Kidney (tissue), 14 donors: ENCODE results near the gene RSPH6A. TPM values are rescaled to one million over a fixed set of nuclear protein-coding genes. Genes with fewer than 3 reads are reported as not detected.

ENCODE experiments used
- DNase-seq, 5 donors: peaks; one replicate each; pipeline ENCODE4 v3.0.0-alpha.2; 2013 to 2020
- FAIRE-seq: peaks from 2 replicates; lab custom pipeline; 2012; peaks lifted over from hg19 to GRCh38; lab: Jason Lieb, UNC
- H3K27ac ChIP-seq, 2 donors: one replicate each; pipeline ENCODE4 v1.7.0; 2013; ENCODE audit warnings: low read depth in 2 of 2, low read length in 2 of 2, inconsistent platforms in 1 of 2
- H3K27me3 ChIP-seq: one replicate; pipeline ENCODE4 v1.7.1; 2013; ENCODE audit warnings: low read length, inconsistent platforms; ENCODE audit not compliant: control insufficient read depth, insufficient read depth
- H3K36me3 ChIP-seq, 3 donors: one replicate each; pipeline versions ENCODE4 v1.7.0 to v1.7.1; 2013; ENCODE audit warnings: low read length in 3 of 3, control low read depth in 1 of 3, inconsistent platforms in 1 of 3; ENCODE audit not compliant: insufficient read depth in 3 of 3, control insufficient read depth in 2 of 3
- H3K4me1 ChIP-seq, 3 donors: one replicate each; pipeline versions ENCODE4 v1.7.0 to v1.7.1; 2013; ENCODE audit warnings: low read length in 3 of 3, inconsistent platforms in 1 of 3, low read depth in 1 of 3; ENCODE audit not compliant: control insufficient read depth in 2 of 3, insufficient read depth in 2 of 3
- H3K4me3 ChIP-seq, 3 donors: one replicate each; pipeline versions ENCODE4 v1.7.0 to v1.8.1; 2013; ENCODE audit warnings: low read length in 3 of 3, control low read depth in 1 of 3, inconsistent platforms in 1 of 3
- H3K9ac ChIP-seq, 3 donors: one replicate each; pipeline versions ENCODE4 v1.7.0 to v1.7.1; 2013; ENCODE audit warnings: low read length in 3 of 3, control low read depth in 1 of 3, inconsistent platforms in 1 of 3
- H3K9me3 ChIP-seq, 3 donors: one replicate each; pipeline versions ENCODE4 v1.7.0 to v1.7.1; 2013; ENCODE audit warnings: low read length in 3 of 3, control low read depth in 1 of 3, inconsistent platforms in 1 of 3; ENCODE audit not compliant: control insufficient read depth in 2 of 3, insufficient read depth in 1 of 3
- CTCF ChIP-seq: IDR thresholded peaks from 3 replicates; pipeline ENCODE4 v1.5.1; 2012; ENCODE audit warnings: mild to moderate bottlenecking, moderate library complexity, borderline replicate concordance; ENCODE audit not compliant: insufficient read depth; ENCODE audit errors: extremely low read depth
- intact Hi-C: fragments of 100-400 bp; cut with DNase I; formaldehyde crosslinking; loops from one replicate; pipeline ENCODE4 v1.11.1; 2022
- polyA plus RNA-seq: library from polyadenylated mRNA; stranded (reverse); fragments of 350-450 nt; fragmentation: Illumina TruSeq; extraction: RNeasy Lipid Tissue Mini Kit (QIAGEN cat#74804); gene quantifications from one replicate; pipeline ENCODE4 v1.2.3, GENCODE V29; 2014; ENCODE audit warnings: low read depth, low replicate concordance; ENCODE audit not compliant: insufficient read depth
- total RNA-seq: library from RNA; stranded (reverse); fragmentation: NEBNext Ultra II Directional; extraction: Animal tissue kit (Norgen Biotek cat#: 25700); gene quantifications from one replicate; pipeline ENCODE4 v1.2.1, GENCODE V29; 2021
- donor health status: control.
- donor health status: control.
- donor health status: control.
- donor health status: control.
- donor health status: control.
- donor health status: DM: yes; HTN: yes; CAD: no.
- donor health status: Normal renal cell carcinoma (clear cell type).

RSPH6A gene
- total and polyA plus RNA-seq, 2 donors from 2014 or later, result 0.13 TPM; not detected in 1

- DNase-seq (peak; percentile 97 to 98 (median 97)), FAIRE-seq (peak; percentile 89)
- Histone ChIP-seq H3K9me3 (no peaks in the 10 kb centered on the region), H3K36me3 (peaks cover 0 to 4% (median 2%) of the 10 kb centered on the region in 3 donors), H3K27ac (no peak overlapping the region), H3K27me3 (no peaks in the 10 kb centered on the region), H3K9ac (no peak overlapping the region), H3K4me1 (no peaks in the 10 kb centered on the region), H3K4me3 (no peak overlapping the region)
- intact Hi-C loops, result no loop called here
- peak; percentile 89 for TF ChIP-seq CTCF
Observed at GRCh38 chr19:45817010-45817724, 2.1 kb upstream of the RSPH6A start.

GRCh38 chr19:45816236-45817009 is 1.3 kb upstream of the RSPH6A start:
- Histone ChIP-seq H3K27ac (no peak overlapping the region), H3K9ac (no peak overlapping the region), H3K27me3 (no peaks in the 10 kb centered on the region), H3K9me3 (no peaks in the 10 kb centered on the region), H3K4me3 (no peak overlapping the region), H3K36me3 (peaks cover 0 to 3% (median 2%) of the 10 kb centered on the region in 3 donors), H3K4me1 (no peaks in the 10 kb centered on the region)
- no peak for TF ChIP-seq CTCF
- intact Hi-C loops, result no loop called here
- FAIRE-seq, result no peak
- DNase-seq, result peak in 2 of 5 donors; percentile 21 to 85

DNA sequence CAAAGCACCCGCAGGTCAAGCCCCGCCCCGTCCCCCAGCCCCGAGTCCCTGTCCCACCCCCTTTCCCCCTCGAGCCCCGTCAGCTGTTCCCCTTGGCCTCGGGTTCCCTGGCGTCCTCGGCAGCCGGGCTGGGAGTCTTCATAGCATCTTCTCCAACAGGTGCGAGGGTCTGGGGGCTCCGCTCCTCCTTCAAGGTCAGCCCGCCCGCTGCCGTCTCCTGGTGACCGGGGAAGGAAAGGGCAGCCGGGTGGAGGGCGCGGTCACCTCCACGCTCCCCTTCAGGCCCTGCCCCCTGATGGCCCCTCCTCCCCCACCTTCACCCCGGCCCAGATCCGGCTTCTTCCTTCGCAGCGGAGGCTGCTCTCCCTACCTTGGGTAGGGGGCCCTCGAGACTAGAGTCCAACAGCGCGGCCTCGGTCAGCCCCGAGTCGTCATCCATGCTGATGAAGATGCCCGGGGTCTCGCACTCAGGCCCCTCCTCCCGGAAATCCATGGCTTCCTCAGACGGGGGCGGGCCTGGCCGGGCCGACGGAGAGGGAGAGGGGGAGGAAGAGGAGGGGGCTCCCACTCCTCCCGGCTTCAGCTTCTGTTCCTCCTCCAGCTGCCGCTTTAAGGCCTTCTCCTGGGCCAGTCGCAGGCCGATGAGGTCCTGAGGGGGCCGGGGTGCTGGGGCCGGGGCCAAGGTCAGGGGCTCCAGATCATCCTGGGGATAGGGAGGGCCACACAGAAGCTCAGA is 541 bp upstream of the RSPH6A start:
- Histone ChIP-seq H3K9ac (no peak overlapping the region), H3K9me3 (no peaks in the 10 kb centered on the region), H3K4me3 (no peak overlapping the region), H3K27ac (no peak overlapping the region), H3K4me1 (no peaks in the 10 kb centered on the region), H3K27me3 (no peaks in the 10 kb centered on the region), H3K36me3 (peaks cover 0 to 2% (median 2%) of the 10 kb centered on the region in 3 donors)
- no peak for TF ChIP-seq CTCF
- peak in 4 of 5 donors; percentile 79 to 93 (median 88) for DNase-seq
- intact Hi-C loops, result no loop called here
- FAIRE-seq, result no peak
